HG03060 (cell line): Measurements from ENCODE around the gene CELSR2.
A peak's percentile ranks its signal among the peaks of the same experiment; 100 is the strongest.
"Not testable (repeated sequence)": the region's sequence is repeated elsewhere in the genome, so short reads cannot be mapped to it uniquely, and the experiment has no call there.

Experiments used
- ATAC-seq: cut with Tn5 transposase; IDR thresholded peaks from one replicate; pipeline ENCODE4 v1.9.1; 2021; ENCODE audit warnings: low read depth, moderate number of reproducible peaks; ENCODE audit not compliant: unreplicated experiment

The CELSR2 gene

GRCh38 chr1:109248797-109249629 lies at the start of gene CELSR2:
Gene CELSR2, plus strand, starts transcription at chr1:109249539. Its CDS starts 541 bp downstream, at chr1:109250080.
- no peak for ATAC-seq

- ATAC-seq: no peak
Observed at GRCh38 chr1:109199710-109200109, 49.6 kb upstream of the CELSR2 start.

GRCh38 chr1:109201123-109201703 lies 48.1 kb upstream of the CELSR2 start:
- no peak for ATAC-seq

- no peak for ATAC-seq
Observed at GRCh38 chr1:109204484-109204883, 44.9 kb upstream of the CELSR2 start.

GRCh38 chr1:109206339-109206738 lies 43.0 kb upstream of the CELSR2 start:
- no peak for ATAC-seq

GRCh38 chr1:109207467-109208103 lies 41.8 kb upstream of the CELSR2 start:
- ATAC-seq: no peak

- ATAC-seq: no peak
Observed at GRCh38 chr1:109208394-109208793, 40.9 kb upstream of the CELSR2 start.

- no peak for ATAC-seq
Observed at GRCh38 chr1:109208836-109209463, 40.4 kb upstream of the CELSR2 start.

- no peak for ATAC-seq
Observed at GRCh38 chr1:109210058-109210457, 39.3 kb upstream of the CELSR2 start.

- no peak for ATAC-seq
Observed at GRCh38 chr1:109213345-109213823, 36.0 kb upstream of the CELSR2 start.

GRCh38 chr1:109213824-109214693 lies 35.3 kb upstream of the CELSR2 start, which contains the start of gene SARS1:
Gene SARS1, plus strand, starts transcription at chr1:109213918. Its CDS starts 75 bp downstream, at chr1:109213993.
- peak; percentile 44 for ATAC-seq

GRCh38 chr1:109214695-109215623 lies 34.4 kb upstream of the CELSR2 start:
- ATAC-seq: no peak

GRCh38 chr1:109216662-109217061 lies 32.7 kb upstream of the CELSR2 start:
- ATAC-seq: no peak

- ATAC-seq: no peak
Observed at GRCh38 chr1:109218516-109218915, 30.8 kb upstream of the CELSR2 start.

GRCh38 chr1:109221201-109221600 lies 28.1 kb upstream of the CELSR2 start:
- ATAC-seq: not testable (repeated sequence)

- no peak for ATAC-seq
Observed at GRCh38 chr1:109225308-109225707, 24.0 kb upstream of the CELSR2 start.

GRCh38 chr1:109225711-109226445 lies 23.5 kb upstream of the CELSR2 start:
- ATAC-seq: no peak

GRCh38 chr1:109228167-109228566 lies 21.2 kb upstream of the CELSR2 start:
- no peak for ATAC-seq
